Left ventricle myocardium inferior (tissue), 1 donor: ENCODE measurements around the gene KRT7. TPM values are rescaled to one million over a fixed set of nuclear protein-coding genes. Genes with fewer than 3 reads are reported as not detected.

Source experiments
- DNase-seq: peaks from one replicate; pipeline ENCODE4 v3.0.0-alpha.2; 2020
- H3K27ac ChIP-seq: fragments of 200-600 bp; replicated peaks from 2 replicates; pipeline ENCODE4 v1.8.0; 2021
- H3K27me3 ChIP-seq: fragments of 200-600 bp; 2 replicates; pipeline ENCODE4 v1.8.0; 2021; ENCODE audit warnings: low read depth
- H3K36me3 ChIP-seq: fragments of 200-600 bp; 2 replicates; pipeline ENCODE4 v1.8.0; 2021
- H3K4me1 ChIP-seq: fragments of 200-600 bp; 2 replicates; pipeline ENCODE4 v1.8.0; 2021
- H3K4me3 ChIP-seq: fragments of 200-600 bp; 2 replicates; pipeline ENCODE4 v1.8.0; 2021; ENCODE audit warnings: mild to moderate bottlenecking, moderate library complexity
- H3K9me3 ChIP-seq: fragments of 200-600 bp; replicated peaks from 2 replicates; pipeline ENCODE4 v1.8.0; 2021
- CTCF ChIP-seq: fragments of 200-600 bp; IDR thresholded peaks from 2 replicates; pipeline ENCODE4 v1.8.0; 2021; ENCODE audit warnings: antibody characterized with exemption, mild to moderate bottlenecking, borderline replicate concordance
- intact Hi-C: fragments of 100-400 bp; cut with micrococcal nuclease; formaldehyde crosslinking; loops from one replicate; pipeline ENCODE4 v1.11.0; 2022
- total RNA-seq: library from RNA; stranded (reverse); fragmentation: NEBNext Ultra II Directional; extraction: Animal tissue kit (Norgen Biotek cat#: 25700); gene quantifications from one replicate; pipeline ENCODE4 v1.2.1, GENCODE V29; 2021
- donor health status: DM: no; HTN: yes; CAD: no; lungs with severe emphysema.

Gene KRT7
- total RNA-seq, 1 donor from 2014 or later = not detected

GRCh38 chr12:52197371-52198231 lies 35.4 kb upstream of the KRT7 start:
- Histone ChIP-seq H3K27me3 (no peaks in the 10 kb centered on the region), H3K27ac (peak overlapping the region; percentile 62), H3K9me3 (no peaks in the 10 kb centered on the region), H3K4me3 (no peak overlapping the region), H3K4me1 (peaks cover 68% of the 10 kb centered on the region), H3K36me3 (no peaks in the 10 kb centered on the region)
- peak; percentile 51 for DNase-seq
- no peak for TF ChIP-seq CTCF
- intact Hi-C loops = no loop called here

GRCh38 chr12:52198454-52199215 lies 34.4 kb upstream of the KRT7 start:
- peaks cover 66% of the 10 kb centered on the region for H3K4me1 ChIP-seq
- intact Hi-C loops = no loop called here

GRCh38 chr12:52199294-52199919 lies 33.6 kb upstream of the KRT7 start:
- TF ChIP-seq CTCF = no peak
- peak; percentile 57 for DNase-seq

More at GRCh38 chr12:52198454-52199215, 34.4 kb upstream of the KRT7 start:
- H3K27ac ChIP-seq = peak overlapping the region; percentile 62
- no peaks in the 10 kb centered on the region for H3K9me3 ChIP-seq
- TF ChIP-seq CTCF = no peak
- H3K36me3 ChIP-seq = no peaks in the 10 kb centered on the region
- no peaks in the 10 kb centered on the region for H3K27me3 ChIP-seq
- DNase-seq = no peak
- H3K4me3 ChIP-seq = no peak overlapping the region

GRCh38 chr12:52200086-52200780 lies 32.8 kb upstream of the KRT7 start:
- intact Hi-C loops = no loop called here
- Histone ChIP-seq H3K27ac (no peak overlapping the region), H3K27me3 (no peaks in the 10 kb centered on the region), H3K36me3 (no peaks in the 10 kb centered on the region), H3K9me3 (no peaks in the 10 kb centered on the region), H3K4me3 (no peak overlapping the region), H3K4me1 (peaks cover 51% of the 10 kb centered on the region)
- DNase-seq = peak; percentile 11
- no peak for TF ChIP-seq CTCF

More at GRCh38 chr12:52199294-52199919, 33.6 kb upstream of the KRT7 start:
- no peak overlapping the region for H3K4me3 ChIP-seq
- peaks cover 58% of the 10 kb centered on the region for H3K4me1 ChIP-seq
- H3K27ac ChIP-seq = peak overlapping the region; percentile 62
- H3K36me3 ChIP-seq = no peaks in the 10 kb centered on the region
- H3K9me3 ChIP-seq = no peaks in the 10 kb centered on the region
- intact Hi-C loops = no loop called here
- H3K27me3 ChIP-seq = no peaks in the 10 kb centered on the region
